GM23338 (cell line): ENCODE measurements around the gene KRTAP10-9. TPM values are rescaled to one million over a fixed set of nuclear protein-coding genes. Genes with fewer than 3 reads are reported as not detected.

Experiments used
- CTCF ChIP-seq, 2 experiments: fragments of 200-600 bp in 1 of 2; sonication (generic) in 1 of 2; conservative IDR thresholded peaks; 2 replicates each; pipeline versions ENCODE4 v1.5.1 to v1.6.1; 2016 to 2017; ENCODE audit warnings: antibody characterized with exemption in 2 of 2, low read depth in 2 of 2, mild to moderate bottlenecking in 2 of 2, moderate library complexity in 1 of 2
- EZH2phosphoT487 ChIP-seq: fragments of 200-600 bp; sonication (generic); IDR thresholded peaks from one replicate; pipeline ENCODE4 v1.8.1; 2018; ENCODE audit warnings: antibody characterized with exemption; ENCODE audit not compliant: unreplicated experiment
- ZNF331 ChIP-seq: fragments of 250-450 bp; sonication (Bioruptor Pico); IDR thresholded peaks from 2 replicates; pipeline ENCODE4 v1.5.0; 2020; ENCODE audit warnings: low read depth, mild to moderate bottlenecking, moderate library complexity
- polyA plus RNA-seq: library from polyadenylated mRNA; unstranded; fragments of >200 nt; fragmentation: Nextera tagmentation; extraction: Ambion mirVana; gene quantifications from 2 replicates; pipeline ENCODE4 v1.2.1, GENCODE V29; 2016
- total RNA-seq: library from RNA; depleted of rRNA; stranded (reverse); fragments of >200 nt; shearing (Covaris generic); gene quantifications from 2 replicates; pipeline ENCODE4 v1.2.3, GENCODE V29; 2014
- TF ChIP-seq, protein P1 (sequence below): fragments of 250-450 bp; sonication (Bioruptor Pico); IDR thresholded peaks from 2 replicates; pipeline ENCODE4 v1.5.0; 2020; ENCODE audit warnings: mild to moderate bottlenecking, moderate library complexity

The KRTAP10-9 gene
- total and polyA plus RNA-seq, 2 experiments from 2014 or later: not detected

DNA sequence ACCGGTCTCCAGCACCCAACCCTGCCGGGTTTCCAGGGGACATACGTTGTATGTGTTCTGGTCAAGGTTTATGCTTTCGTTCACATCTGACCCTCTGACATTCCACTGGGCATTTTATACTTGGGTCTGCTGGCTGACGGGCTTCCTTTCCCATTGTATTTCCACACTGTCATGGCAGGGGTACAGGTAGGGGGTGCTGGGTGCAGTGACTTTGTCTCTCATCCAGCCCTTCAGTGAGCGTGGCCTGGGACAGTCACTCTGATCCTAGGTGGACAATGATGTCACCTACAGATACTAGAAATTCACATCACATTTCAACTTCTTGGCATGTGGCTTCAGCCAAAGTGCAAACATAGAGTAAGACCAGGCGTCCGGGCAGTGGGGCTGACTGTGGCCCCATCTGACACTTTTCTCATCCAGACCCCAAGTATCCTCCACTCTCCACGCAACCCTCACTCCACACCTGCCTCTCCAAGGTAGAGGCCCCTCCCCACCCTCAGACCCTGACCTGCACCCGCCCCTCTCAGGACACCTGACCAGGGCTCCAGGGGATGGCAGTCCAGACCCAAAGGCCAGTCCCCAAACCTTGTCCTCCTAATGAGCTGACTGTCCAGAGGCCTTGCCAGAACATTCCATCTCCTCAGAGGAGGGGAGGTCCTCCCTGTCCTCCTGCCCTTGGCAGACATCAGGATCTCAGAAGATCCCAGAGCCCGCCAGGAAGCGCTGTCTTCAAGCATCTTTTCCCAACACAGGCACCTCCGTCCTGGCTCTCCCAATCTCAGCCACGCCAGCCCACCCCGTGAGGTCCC lies 9.5 kb downstream of the KRTAP10-9 start (continued):
- TF ChIP-seq, protein P1, sequence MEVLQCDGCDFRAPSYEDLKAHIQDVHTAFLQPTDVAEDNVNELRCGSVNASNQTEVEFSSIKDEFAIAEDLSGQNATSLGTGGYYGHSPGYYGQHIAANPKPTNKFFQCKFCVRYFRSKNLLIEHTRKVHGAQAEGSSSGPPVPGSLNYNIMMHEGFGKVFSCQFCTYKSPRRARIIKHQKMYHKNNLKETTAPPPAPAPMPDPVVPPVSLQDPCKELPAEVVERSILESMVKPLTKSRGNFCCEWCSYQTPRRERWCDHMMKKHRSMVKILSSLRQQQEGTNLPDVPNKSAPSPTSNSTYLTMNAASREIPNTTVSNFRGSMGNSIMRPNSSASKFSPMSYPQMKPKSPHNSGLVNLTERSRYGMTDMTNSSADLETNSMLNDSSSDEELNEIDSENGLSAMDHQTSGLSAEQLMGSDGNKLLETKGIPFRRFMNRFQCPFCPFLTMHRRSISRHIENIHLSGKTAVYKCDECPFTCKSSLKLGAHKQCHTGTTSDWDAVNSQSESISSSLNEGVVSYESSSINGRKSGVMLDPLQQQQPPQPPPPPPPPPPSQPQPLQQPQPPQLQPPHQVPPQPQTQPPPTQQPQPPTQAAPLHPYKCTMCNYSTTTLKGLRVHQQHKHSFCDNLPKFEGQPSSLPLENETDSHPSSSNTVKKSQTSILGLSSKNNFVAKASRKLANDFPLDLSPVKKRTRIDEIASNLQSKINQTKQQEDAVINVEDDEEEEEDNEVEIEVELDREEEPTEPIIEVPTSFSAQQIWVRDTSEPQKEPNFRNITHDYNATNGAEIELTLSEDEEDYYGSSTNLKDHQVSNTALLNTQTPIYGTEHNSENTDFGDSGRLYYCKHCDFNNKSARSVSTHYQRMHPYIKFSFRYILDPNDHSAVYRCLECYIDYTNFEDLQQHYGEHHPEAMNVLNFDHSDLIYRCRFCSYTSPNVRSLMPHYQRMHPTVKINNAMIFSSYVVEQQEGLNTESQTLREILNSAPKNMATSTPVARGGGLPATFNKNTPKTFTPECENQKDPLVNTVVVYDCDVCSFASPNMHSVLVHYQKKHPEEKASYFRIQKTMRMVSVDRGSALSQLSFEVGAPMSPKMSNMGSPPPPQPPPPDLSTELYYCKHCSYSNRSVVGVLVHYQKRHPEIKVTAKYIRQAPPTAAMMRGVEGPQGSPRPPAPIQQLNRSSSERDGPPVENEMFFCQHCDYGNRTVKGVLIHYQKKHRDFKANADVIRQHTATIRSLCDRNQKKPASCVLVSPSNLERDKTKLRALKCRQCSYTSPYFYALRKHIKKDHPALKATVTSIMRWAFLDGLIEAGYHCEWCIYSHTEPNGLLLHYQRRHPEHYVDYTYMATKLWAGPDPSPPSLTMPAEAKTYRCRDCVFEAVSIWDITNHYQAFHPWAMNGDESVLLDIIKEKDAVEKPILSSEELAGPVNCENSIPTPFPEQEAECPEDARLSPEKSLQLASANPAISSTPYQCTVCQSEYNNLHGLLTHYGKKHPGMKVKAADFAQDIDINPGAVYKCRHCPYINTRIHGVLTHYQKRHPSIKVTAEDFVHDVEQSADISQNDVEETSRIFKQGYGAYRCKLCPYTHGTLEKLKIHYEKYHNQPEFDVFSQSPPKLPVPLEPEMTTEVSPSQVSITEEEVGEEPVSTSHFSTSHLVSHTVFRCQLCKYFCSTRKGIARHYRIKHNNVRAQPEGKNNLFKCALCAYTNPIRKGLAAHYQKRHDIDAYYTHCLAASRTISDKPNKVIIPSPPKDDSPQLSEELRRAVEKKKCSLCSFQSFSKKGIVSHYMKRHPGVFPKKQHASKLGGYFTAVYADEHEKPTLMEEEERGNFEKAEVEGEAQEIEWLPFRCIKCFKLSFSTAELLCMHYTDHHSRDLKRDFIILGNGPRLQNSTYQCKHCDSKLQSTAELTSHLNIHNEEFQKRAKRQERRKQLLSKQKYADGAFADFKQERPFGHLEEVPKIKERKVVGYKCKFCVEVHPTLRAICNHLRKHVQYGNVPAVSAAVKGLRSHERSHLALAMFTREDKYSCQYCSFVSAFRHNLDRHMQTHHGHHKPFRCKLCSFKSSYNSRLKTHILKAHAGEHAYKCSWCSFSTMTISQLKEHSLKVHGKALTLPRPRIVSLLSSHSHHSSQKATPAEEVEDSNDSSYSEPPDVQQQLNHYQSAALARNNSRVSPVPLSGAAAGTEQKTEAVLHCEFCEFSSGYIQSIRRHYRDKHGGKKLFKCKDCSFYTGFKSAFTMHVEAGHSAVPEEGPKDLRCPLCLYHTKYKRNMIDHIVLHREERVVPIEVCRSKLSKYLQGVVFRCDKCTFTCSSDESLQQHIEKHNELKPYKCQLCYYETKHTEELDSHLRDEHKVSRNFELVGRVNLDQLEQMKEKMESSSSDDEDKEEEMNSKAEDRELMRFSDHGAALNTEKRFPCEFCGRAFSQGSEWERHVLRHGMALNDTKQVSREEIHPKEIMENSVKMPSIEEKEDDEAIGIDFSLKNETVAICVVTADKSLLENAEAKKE (CRISPR knock-in tag): no peak
- TF ChIP-seq EZH2phosphoT487 (no peak), ZNF331 (CRISPR knock-in tag) (no peak), CTCF (conservative IDR thresholded peaks at IDR 0.05; ENCODE audit: low read depth in 2 of 2) (no peak)
